NCI-H2196 treated with DMSO at 0.1 percent for 48 hours (cell line): ENCODE data around the gene CCDC154.
A peak's percentile ranks its signal among the peaks of the same experiment; 100 is the strongest.

Experiments
- DNase-seq: peaks from one replicate; lab custom pipeline; 2025; ENCODE audit not compliant: unreplicated experiment; lab: John Stamatoyannopoulos, UW

Gene CCDC154

DNA sequence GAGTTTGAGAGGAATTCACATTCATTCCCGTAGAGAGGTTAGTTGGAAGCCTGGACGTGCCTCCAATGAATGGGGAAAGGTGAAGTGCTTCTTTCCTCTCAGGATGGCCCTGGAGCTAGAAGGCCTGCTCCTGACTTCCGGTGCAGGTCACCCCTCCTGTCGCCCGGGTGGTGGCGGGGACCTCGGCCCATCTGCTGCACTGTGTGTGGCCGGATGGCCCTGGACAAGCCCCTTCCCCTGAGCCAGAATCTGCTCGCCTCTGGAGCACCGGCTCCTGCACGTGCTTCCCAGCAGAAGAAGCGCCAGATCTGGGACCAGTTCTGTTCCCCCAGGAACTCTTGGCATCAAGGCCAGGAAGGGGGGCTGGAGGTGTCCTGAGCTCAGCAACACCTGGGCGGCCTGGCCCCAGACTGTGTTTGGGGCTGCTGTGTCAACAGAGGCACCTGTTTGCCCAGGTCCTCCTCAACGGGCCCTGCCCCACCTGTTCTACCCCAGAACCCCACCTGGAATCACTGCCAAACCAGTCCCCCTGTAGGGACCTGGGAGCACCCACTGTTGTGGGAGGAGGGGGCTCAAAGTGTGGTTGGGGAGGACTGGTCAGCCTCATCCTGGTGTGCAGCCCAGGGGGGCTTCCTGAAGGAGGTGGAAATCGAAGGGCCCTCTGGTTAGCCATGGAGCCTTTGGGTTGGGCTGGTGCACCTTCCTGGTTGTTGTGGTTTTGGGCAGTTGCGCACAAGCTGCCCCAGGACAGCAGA, 18.6 kb downstream of the CCDC154 start:
- no peak for DNase-seq

- no peak for DNase-seq
Measured at GRCh38 chr16:1424028-1424427, 20.3 kb downstream of the CCDC154 start.

- no peak for DNase-seq
Measured at GRCh38 chr16:1422076-1422475, 22.3 kb downstream of the CCDC154 start.

DNA sequence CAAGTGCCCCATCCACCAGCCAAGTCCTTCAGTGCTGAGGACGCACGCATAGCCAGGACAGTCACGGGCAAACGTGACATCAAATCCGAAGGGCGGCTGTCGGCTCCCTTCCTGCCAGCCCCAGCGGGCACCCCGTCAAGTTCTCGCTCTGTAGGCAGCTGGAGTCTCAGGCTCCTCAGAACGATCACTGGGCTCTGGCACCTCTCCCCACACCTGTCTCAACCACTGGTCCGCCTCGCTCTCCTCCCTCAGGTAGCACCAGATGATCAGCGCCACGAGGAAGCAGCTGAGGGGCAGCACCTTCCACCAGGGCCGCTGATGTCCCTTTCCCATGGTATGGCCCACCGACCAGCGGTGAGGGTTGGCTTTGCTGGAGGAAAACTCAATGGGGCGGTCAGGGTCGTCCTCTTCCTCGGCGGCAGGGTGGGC, 24.2 kb downstream of the CCDC154 start:
- DNase-seq: no peak

DNA sequence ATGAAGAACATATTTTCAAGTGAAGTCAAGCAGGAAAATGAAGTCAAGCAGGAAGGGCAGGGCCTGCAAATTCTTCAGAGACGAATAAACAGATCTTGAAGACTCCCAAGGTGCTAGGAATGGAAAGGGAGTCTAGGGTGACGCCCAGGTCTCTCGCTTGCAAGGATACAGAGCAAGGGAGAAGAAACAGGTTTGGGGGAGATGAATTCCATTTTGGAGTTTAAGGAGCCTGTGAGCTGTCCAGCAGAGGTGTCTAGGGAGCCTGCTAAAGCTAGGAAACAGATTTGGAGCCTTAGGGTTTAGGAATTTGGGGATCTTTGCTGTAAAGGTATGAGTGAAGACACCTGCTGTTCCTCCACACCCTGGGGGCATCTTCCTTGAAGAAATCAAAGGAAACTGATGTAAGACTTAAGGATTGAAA, 27.8 kb downstream of the CCDC154 start:
- no peak for DNase-seq

- DNase-seq: no peak
Measured at GRCh38 chr16:1414532-1415260, 29.7 kb downstream of the CCDC154 start, which contains the start of gene UNKL. Gene UNKL (minus strand): TSS chr16:1414704. CDS start chr16:1414691, 13 bp downstream.

GRCh38 chr16:1413684-1414531, 30.4 kb downstream of the CCDC154 start:
- peak; percentile 16 for DNase-seq

- no peak for DNase-seq
Measured at GRCh38 chr16:1412847-1413246, 31.5 kb downstream of the CCDC154 start.

DNA sequence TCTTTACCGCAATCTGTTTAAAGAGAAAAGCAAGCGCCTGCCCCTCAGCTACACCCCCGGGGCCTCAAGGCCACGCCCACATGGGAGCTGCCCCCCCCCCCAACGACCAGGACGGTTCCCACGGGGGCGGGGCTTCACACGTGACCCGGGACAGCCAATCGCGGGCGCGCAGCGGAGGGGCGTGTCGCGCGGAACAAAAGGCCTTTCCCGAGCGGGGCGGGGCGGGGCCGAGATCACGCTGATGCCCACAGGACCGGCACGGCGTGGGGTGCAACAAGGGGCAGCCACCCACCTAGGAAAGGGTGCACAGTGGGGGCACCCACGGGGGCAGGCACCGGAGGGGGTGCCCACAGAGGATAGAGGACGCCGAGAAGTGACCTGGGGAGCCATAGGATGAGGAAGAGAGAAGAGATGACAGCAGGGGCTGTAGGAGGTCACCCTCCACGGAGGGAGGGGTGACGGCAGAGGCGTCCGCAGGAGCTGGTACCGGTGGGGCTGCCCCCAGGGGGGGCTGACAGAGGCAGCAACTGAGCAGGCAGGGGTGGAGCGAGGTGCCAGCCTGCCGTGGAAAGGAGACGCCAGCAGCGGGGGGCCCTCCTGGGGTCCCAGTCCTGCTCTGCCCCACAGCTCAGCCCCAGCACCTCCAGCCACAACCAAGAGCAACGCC, 36.1 kb downstream of the CCDC154 start:
- DNase-seq: peak; percentile 64

DNA sequence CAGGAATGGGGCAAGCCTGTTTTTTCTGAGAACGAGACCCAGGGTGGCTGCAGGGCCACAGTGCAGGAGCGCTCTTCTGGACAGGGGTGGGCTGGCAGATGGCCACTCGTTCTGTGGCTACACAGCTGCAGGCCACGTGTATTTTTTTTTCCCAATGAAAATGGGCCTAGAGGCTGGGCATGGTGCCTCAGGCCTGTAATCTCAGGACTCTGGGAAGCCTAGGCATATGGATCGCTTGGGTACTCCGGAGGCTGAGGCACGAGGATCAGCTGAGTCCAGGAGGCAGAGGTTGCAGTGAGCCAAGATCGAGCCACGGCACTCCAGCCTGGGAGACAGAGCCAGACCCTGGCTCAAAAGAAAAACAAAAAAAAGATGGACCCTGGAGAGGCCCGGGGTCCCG, 36.6 kb downstream of the CCDC154 start:
- DNase-seq: no peak

DNA sequence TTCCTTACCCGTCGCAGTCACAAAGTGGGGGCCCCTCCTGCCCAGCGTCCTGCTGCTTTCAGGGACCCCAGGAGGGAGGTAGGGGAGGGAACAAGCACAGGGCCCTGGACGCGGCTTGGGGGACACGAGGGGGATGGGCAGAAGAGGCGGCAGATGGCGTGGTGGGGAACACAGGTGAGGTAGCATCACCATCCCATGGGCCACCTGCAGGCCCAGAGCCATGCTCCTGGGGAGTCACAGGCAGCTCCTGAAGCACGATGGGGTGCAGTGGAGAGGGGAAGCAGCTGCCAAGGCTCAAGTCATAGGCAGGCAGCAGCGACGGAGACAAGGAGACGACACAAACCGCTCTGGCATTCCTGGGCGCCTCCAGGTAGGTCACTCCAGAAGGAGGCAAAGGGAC, 40.6 kb downstream of the CCDC154 start:
- no peak for DNase-seq

GRCh38 chr16:1403036-1403435, 41.3 kb downstream of the CCDC154 start:
- DNase-seq: no peak

DNA sequence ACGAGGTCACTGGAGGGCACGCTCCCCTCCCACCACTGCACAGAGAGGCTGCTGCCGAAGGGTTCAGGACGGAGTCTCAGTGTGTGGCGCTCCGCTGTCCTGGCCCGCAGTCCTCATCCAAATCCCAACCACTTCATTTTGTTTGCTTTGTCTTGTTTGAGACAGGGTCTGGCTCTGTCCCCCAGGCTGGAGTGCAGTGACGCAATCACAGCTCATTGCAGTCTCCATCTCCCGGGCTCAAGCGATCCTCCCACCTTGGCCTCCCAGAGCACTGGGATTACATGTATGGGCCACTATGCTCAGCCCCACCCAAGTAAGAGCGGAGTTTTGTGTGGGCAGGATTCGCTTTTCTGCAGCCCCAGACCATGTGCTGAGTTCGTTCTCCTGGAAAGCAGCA, 42.6 kb downstream of the CCDC154 start:
- DNase-seq: no peak

GRCh38 chr16:1401061-1401757, 43.1 kb downstream of the CCDC154 start:
- DNase-seq: no peak

GRCh38 chr16:1398826-1399581, 45.4 kb downstream of the CCDC154 start:
- no peak for DNase-seq

DNA sequence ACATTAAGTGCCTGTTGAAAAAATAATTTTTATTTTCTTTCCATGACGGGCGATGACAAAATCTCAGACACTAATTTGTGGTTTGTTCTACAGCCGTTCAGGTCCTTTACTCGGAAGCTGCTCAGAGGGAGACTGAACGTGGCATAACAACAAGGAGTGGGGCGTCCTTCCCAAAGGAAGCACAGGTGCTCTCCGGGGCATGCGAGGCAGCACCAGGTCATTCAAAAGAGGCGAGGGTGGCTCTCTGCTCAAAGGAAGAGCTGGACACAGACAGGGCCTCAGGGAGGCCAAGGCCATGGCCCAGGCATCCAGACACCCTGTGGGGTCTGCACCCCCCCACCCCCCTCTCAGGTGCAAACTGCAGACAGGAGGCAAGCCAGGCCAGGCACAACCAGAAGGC, 46.0 kb downstream of the CCDC154 start:
- DNase-seq: no peak

GRCh38 chr16:1397779-1398178, 46.6 kb downstream of the CCDC154 start:
- no peak for DNase-seq

GRCh38 chr16:1395444-1396031, 48.8 kb downstream of the CCDC154 start:
- DNase-seq: no peak

DNA sequence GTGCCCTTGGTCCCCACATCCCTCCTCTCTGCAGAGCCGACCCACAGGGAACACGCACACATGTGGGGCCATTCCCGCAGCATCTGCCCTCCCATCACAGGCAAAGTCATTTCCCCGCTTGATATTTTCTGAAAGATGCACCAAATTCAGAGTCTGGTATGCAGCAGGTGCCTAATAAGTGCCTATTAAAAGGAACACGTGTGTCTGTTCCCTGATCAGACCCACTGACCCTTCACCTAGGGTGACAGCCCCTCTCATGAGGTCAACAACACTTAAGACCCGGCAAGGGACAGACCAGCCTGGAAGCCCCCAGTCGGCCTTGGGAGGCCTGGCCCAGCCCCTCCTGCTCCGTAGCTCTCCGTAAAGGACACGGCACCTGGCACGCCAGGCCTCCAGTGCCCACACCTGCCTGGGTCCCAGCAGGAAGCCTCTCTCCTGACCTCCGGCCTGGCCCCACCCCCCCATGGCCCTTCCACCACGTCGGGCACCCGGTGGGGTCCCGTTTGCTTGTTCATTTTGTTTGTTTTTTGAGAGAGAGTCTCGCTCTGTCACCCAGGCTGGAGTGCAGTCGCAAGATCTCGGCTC, 49.9 kb downstream of the CCDC154 start:
- no peak for DNase-seq
